HG03457 (cell line): ENCODE measurements around the gene IL18BP.
A peak's percentile ranks its signal among the peaks of the same experiment; 100 is the strongest.

Experiments
- ATAC-seq: cut with Tn5 transposase; IDR thresholded peaks from one replicate; pipeline ENCODE4 v1.9.1; 2021; ENCODE audit warnings: moderate number of reproducible peaks; ENCODE audit not compliant: unreplicated experiment

IL18BP gene

DNA sequence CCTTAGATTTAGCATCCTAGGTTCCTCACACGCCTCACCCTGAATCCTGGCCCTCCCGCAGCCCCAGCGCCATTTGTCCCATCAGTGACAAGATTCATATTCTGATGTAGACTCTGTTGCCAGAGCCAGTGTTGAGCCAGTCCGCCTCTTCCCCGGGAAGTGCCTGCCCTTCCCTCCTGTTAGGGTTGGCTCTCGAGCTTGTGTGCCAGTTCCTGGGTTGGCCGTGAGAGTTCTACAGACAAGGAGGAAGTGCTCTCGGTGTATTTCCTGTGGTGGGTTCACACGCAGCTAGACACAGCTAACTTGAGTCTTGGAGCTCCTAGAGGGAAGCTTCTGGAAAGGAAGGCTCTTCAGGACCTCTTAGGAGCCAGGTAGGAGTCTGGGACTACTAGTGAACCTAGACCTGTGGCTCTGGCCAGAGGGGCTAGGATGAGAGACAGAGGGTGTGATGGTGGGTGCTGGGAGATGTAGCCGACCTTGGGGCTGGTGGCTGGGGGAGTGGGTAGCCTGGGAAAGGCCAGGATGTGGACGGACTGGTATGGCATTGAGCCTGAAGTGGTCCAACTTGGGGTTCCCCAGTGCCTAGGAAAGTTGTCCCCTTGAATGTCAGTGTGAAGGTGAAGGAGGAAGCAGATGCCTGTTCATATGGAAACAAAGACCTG, at the start of gene IL18BP:
TSS of gene IL18BP (plus strand) at position 261 of the 662 bp plus-strand sequence. CDS start 1,076 bp downstream, outside the sequence.
- no peak for ATAC-seq

DNA sequence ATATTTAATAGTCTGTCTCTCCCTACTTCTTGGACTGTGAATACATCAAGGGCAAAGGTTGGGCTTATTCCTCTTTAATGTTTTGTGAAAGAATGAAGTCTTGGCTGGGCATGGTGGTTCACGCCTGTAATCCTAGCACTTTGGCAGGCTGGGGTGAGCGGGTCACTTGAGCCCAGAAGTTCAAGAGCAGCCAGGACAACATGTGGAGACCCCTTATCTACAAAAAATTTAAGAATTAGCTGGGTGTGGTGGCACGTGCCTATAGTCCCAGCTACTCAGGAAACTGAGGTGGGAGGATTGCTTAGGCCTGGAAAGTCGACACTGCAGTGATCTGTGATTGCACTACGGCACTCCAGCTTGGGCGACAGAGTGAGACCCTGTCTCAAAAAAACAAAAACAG, 49.7 kb upstream of the IL18BP start:
- no peak for ATAC-seq

DNA sequence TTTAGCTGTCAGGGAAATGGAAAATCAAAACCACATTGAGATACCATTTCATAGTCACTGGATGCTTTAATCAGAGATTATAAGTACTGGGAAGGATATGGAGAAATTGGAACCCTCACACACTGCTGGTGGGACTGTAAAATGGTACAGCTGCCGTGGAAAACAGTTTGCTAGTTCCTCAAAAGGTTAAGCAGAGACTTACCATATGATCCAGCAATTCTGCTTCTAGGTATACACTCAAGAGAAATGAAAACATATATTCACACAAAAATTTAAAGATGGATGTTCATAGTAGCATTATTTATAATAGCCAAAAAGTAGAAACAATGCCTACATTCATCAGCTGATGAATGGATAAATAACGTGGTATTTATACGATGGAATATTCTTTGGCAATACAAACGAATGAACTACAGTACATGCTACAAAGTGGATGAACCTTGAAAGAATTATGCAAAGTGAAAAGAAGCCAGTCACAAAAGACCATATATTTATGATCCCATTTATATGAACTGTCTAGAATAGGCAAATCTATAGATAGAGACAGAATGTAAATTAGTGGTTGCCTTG, 46.9 kb upstream of the IL18BP start:
- no peak for ATAC-seq

DNA sequence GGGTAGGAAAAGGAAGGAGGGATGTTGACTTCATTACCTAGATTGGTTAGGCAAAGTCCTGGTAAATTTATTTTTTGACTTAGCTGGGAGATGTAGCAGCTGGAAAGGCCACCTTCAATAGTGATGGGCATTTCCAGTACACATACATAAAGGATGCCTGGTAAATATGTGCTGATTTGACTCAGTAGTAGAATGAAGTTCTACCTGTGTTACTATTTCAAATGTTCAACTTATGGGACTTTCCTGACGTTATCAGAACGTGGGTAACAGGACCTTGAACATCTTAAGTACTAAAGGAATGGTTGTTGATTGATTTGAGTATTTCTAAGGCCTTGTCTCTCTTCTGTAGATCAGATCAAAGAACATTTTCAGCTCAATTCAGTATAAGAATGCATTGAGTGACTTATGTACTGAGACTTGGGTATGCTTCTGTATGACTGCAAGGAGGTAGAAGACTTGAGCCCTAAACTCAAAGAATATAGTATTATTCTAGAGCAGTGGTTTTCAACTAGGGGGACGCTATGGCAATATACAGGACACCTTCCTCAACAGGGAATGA, 42.7 kb upstream of the IL18BP start:
- ATAC-seq: no peak

DNA sequence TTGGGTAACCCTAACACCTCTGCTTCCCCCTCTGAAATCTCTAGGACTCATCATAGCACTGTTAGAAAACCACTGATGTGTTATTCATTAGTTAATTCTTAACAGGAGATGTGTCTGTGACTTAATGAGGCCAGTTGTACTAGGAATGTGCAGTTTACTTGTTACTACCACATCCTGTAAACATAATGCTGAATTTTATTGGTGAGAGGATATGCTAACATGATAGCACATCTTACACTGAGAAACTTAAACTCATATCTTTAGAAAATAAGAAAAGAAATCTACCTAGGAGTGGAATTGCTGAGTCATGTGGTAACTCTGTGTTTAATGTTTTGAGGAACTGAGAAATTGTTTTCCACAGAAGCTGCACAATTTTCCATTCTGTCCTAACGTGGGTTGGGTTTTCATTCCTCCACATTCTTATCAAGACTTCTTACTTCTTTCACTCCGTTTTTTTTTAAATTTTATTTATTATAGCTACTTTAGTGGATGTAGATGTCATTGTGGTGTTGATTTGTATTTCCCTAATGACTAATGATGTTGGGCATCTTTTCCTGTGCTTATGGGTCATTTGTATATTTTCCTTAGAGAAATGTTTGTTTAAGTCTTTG, 36.2 kb upstream of the IL18BP start:
- ATAC-seq: peak; percentile 52

DNA sequence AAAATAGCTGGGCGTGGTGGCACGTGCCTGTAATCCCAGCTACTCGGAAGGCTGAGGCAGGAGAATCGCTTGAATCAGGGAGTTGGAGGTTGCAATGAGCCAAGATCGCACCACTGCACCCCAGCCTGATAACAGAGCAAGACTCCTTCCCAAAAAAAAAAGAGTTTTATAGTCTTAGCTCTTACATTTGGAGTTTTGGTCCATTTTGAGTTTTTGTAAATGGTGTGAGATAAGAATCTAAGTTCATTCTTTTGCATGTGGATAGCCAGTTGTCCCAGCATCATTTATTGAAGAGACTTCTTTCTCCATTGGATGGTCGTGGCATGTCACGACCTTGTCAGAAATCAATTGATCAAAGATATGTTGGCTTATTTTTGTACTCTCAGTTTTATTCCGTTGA, 35.2 kb upstream of the IL18BP start:
- ATAC-seq: no peak

DNA sequence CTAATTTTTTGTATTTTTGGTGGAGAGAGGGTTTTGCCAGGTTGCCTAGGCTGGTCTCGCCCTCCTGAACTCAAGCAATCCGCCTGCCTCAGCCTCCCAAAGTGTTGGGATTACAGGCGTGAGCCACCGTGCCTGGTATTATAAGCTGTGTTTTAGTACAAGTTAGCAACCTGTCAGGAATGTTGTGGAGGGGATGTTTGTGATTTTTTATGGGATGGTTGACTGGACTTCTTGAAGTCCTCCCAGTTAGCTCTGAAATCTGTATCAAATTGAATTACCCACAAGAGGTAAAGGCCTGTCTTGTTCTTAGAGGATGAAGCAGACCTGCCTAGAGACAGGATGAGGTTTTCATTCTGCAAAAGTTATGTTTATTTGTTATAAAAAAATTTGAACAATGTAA, 34.1 kb upstream of the IL18BP start:
- ATAC-seq: no peak

DNA sequence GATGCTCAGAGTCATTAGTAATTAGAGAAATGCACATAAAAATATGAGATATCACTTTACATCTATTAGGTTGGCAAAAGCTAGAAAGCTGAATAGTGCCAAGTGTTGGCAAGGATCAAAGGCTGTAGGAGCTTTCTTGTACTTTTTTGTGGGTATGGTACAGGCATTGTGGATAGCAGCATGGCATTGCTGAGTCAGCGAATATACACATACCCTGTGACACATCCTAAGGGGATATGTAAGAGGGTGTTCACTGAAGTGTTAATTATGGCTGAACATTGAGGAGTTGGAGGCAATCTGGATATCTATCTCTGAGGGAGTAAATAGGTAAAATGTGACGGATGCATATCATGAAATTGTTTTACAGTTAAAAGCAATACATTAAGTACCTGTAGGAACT, 27.0 kb upstream of the IL18BP start:
- no peak for ATAC-seq

DNA sequence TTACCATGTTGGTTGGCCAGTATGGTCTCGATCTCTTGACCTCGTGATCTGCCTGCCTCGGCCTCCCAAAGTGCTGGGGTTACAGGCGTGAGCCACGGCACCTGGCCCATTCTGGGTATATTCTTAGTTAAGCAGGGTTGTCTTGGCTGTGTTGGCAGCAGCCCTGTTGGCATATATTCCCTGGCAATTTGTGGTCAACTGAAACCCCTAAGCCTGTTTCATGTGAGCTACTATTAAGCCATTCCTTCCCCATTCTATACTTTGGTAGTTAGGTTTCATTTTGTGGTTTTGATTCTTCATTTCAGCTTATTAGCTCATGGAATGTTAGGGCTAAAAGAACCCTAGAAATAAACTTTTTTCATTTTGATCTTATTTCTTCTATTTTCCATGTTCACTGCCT, 22.2 kb upstream of the IL18BP start:
- no peak for ATAC-seq

DNA sequence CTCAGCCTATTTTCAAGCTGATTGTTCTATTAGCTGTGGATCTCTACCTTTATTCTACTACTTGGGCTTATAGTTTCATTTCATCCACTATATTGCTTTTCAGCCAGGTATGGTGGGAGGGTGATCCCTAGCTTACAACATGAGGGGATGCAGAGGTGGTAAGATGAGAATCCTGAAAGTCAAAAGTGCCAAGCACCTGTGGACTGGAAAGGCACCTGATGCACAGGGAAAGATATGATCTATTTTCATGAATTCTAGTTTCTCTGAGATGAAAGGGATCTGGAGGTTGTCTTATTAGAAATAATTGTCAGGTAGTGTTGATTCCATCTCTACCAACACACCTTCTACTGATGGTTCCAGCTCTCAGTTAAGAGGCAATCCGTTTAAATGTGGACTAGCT, 21.6 kb upstream of the IL18BP start:
- no peak for ATAC-seq

DNA sequence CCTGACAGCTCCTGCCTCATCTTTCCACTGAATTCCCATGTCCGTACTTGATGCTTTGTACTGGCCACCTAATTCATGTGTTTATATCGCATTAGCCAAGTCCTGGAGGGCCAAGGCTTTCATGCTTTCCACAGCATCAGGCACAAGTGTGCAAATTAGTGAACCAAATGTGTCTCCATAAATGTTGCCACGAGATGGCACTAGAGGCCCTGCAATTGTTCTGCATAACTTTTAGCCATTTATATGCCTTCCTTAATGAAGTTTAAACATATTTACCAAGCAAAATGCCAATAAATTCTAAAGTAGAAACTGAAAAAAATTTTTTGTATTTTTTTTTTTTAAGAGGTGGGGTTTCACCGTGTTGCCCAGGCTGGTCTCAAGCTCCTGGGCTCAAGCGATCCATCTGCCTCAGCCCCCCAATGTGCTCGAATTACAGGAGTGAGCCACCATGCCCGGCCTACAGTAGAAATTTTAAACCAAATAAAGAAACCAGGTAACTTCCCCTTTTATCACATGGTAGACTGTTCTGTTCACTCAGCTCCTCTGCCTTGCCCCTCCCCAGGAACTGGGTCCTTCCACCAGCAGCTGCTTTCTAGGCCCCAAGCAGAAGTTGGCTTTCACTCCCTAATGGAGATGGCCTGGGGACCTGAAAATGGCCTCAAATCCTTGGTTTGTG, 20.8 kb upstream of the IL18BP start:
- ATAC-seq: no peak

DNA sequence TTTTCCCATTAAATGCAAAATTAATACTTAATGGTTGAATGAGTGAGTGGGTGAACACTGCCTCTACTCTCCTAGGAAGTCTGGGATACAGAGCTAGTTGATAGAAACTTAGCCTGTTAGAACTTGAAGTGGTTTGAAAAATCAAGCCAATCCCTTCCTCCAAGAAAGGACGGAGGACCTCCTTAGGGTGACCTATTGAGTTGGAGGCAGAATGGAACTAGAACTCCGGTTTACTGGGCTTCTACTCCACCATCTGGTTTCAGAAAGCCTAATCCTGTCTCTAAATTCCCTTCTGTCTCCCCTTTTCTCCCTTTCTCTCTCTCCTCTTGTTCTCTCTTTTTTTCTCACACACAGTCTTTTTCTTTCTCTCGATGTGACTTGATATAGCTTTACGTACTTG, 19.6 kb upstream of the IL18BP start:
- ATAC-seq: no peak

DNA sequence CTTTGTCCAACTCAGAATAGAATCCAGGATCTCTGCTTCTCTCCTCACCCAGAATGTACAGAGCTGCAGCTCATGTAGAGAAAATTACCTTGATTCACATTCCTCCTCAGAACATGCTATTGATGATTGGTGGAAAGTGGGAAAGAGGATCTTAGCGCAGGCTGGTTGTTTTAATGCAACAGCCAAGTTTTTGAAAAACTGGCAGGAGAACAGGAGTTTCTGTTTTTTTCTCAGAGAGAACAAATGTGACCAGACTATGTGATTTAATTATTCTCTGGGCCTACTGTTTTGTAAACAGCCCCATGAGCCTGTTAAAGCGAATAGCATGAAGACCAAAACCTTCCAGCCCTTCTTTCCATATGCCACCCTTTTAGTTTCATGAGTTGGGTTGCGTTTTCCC, 19.1 kb upstream of the IL18BP start:
- ATAC-seq: no peak

DNA sequence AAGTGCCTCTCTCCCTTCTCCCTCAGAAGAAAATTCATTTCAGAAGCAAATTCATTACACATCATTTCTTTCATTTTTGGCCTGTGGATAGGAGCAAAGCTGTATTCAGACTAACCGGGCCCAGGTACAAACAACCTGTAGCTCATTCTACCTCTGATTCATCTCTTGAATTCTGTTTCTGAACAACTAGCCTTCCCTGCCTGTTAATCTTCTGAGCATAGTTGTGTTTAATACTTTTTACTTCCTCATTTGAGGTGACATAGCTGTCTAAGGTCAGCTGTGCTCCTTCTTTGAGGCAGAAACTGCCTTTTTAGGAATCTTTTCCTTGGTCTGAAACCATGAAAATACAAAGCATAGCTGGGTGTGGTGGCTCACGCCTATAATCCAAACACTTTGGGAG, 12.6 kb upstream of the IL18BP start:
- ATAC-seq: no peak

DNA sequence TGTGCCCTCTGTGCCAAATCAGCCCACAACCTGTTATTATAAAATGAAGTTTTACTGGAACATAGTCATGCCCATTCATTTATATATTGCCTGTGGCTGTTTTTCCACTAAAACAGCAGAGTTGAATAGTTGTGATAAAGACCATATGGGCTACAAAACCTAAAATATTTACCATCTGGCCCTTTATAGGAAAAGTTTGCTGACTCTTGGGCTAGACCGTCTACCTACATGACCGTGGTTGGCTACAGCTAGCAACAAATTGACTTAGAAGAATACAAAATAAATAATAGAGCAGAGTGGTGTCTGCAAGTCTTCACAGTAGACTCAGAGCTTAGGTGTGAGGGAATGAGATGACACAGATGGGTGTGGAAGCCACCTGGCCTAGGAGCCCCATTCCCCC, 11.2 kb upstream of the IL18BP start:
- ATAC-seq: no peak

DNA sequence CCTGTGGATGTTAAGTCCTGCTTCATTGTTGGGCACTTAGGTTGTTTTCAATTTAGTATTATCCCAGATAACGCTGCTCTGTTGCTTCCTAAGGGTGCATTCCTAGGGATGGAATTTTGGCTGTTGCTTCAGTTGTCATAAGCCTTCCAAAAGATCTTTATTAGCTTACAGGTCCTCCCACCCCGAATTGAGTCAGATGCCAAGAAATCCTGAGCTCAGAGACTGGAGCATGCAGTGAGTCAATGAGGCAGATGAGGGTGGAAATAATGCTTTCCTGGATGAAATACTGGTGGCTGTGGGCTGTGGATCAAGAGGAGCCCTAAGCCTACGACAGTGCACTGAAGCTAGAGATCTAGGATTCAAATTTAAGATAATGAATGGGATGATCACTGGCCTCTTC, 10.7 kb upstream of the IL18BP start:
- no peak for ATAC-seq

DNA sequence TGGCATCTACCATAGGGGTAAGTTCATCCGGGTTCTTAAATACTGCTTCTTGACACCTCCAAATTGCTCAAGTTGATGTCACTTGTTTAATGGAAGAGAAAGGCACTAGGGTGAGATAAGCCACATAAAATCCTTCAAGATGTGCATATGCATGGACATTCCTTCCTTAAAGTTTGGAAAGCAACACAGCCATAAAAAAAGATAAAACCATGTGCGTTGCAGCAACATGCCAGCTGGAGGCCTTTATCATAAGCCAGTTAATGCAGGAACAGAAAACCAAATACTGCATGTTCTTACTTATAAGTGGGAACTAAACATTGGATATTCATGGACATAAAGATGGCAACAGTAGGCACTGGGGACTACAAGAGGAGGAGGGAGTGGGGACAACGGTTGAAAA, 8.0 kb upstream of the IL18BP start:
- ATAC-seq: no peak

DNA sequence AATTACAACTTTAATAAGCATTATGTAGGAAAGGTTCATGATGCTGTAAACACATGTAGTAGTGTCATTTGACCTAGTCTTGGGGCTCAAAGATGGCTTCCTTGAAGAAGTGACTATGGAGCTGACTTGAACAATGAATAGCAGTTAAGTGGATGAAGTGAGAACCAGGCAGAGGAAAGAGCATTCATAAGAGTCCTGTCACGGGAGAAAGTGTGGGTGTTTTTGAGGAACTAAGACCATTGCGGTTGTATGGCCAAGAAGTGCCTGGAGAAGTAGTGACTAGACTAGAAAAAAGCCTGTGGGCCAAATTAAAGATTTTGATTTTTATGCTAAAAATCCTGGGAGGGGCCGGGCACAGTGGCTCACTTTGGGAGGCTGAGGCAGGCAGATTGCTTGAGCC, 7.2 kb upstream of the IL18BP start:
- ATAC-seq: peak; percentile 54

DNA sequence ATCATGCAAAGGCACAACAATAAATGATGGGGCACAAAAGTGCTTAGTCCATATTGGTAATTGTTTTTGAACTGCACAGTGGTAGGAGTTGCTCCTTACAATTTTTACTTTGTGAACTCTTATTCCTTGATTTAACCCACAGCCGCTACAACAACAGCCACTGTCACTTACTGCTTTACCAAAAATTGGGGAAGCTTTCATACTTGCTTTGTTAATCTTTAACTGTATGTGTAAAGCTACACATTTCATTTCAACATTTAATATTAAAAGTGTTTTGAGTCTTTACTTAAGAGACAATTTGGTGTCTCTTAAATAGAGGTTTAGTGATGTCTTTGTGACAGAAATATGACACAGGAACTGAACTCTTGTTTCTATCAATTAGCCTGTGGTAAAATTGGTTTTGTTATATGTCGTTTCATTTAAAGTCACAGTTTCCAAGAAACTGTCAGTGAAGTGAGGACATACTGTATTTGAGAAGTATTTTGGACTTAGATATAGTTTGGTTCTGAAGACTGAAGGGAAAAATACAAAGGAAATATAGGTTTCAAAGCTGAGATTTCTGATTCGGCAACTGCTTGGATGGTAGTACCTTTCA, 6.5 kb upstream of the IL18BP start:
- ATAC-seq: no peak

DNA sequence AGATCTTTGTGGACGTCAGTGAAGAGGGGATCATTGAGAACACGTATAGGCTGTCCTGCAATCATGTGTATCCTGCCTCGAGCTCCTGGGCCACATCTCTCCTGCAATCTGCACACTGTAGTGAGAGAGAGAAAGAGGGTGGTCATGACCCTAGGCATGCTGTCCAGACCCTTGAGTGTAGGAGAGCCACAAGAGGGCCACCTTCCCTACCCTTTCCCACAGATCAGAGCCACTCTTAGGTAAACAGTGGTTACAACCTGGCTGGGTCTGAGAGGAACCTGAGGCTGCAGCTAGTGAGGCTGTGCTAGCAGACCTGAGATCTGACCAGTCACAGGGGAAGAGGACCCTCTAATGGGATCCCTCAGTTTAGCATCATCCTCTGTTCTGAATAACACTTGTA, 3.9 kb upstream of the IL18BP start:
- no peak for ATAC-seq

DNA sequence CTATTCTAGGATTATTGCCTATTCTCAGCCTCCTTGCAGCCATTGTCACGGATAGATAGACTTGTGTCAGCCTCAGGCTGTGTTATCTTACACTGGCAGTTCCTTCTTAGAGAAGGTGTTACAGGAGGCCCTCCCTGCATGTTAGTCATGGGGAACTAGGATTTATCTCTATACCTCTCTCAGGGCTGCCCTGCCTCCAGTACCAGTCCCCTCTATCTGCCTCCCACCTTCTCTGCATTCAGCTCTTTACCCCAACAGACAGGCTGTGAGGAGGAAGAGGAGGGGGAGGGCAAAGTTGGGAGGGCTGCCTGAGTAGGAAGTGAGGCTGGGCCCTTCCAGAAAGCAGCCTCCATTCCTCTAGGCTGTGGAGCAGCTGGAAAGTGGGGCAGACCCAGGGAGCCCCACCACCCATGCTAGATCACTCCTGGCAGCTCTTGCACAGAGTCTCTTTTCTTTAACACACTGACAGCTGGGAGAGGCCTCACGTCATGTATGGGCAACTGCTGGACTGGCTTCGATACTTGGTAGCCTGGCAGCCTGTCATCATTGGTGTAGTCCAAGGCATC, 2.9 kb upstream of the IL18BP start:
- no peak for ATAC-seq
